Measurements from ENCODE around the gene STARD10.
A peak's percentile ranks its signal among the peaks of the same experiment; 100 is the strongest.

Gene STARD10

GRCh38 chr11:72763823-72764222, 30.0 kb downstream of the STARD10 start:
- DNase-seq (ENCODE audit: low read depth): no peak

- no peak for DNase-seq (ENCODE audit: low read depth)
Observed at GRCh38 chr11:72762641-72763304, 31.1 kb downstream of the STARD10 start.

GRCh38 chr11:72760539-72761405, 33.1 kb downstream of the STARD10 start:
- no peak for DNase-seq (ENCODE audit: low read depth)

GRCh38 chr11:72759468-72759985, 34.3 kb downstream of the STARD10 start:
- no peak for DNase-seq (ENCODE audit: low read depth)

GRCh38 chr11:72758690-72759389, 35.0 kb downstream of the STARD10 start:
- no peak for DNase-seq (ENCODE audit: low read depth)

- DNase-seq (ENCODE audit: low read depth): no peak
Observed at GRCh38 chr11:72758304-72758689, 35.5 kb downstream of the STARD10 start.

- DNase-seq (ENCODE audit: low read depth): no peak
Observed at GRCh38 chr11:72755713-72756285, 38.0 kb downstream of the STARD10 start.

GRCh38 chr11:72754544-72755155, 39.2 kb downstream of the STARD10 start:
- DNase-seq (ENCODE audit: low read depth): no peak

GRCh38 chr11:72754149-72754543, 39.7 kb downstream of the STARD10 start:
- DNase-seq (ENCODE audit: low read depth): no peak

- no peak for DNase-seq (ENCODE audit: low read depth)
Observed at GRCh38 chr11:72753341-72754148, 40.3 kb downstream of the STARD10 start.

- peak; percentile 71 for DNase-seq (ENCODE audit: low read depth)
Observed at GRCh38 chr11:72752088-72752914, 41.5 kb downstream of the STARD10 start, which contains the start of gene ARAP1. ARAP1 (minus strand) TSS chr11:72752408; CDS start chr11:72727128, 25,280 bp downstream.

- DNase-seq (ENCODE audit: low read depth): peak; percentile 6
Observed at GRCh38 chr11:72751116-72752087, 42.4 kb downstream of the STARD10 start.

GRCh38 chr11:72750556-72751115, 43.2 kb downstream of the STARD10 start:
- no peak for DNase-seq (ENCODE audit: low read depth)

- no peak for DNase-seq (ENCODE audit: low read depth)
Observed at GRCh38 chr11:72750086-72750485, 43.8 kb downstream of the STARD10 start.

GRCh38 chr11:72747289-72747855, 46.5 kb downstream of the STARD10 start:
- DNase-seq (ENCODE audit: low read depth): no peak

- no peak for DNase-seq (ENCODE audit: low read depth)
Observed at GRCh38 chr11:72746821-72747220, 47.0 kb downstream of the STARD10 start.

GRCh38 chr11:72745925-72746550, 47.8 kb downstream of the STARD10 start:
- DNase-seq (ENCODE audit: low read depth): no peak

All from activated T-helper 9 cell treated with anti-CD3 and anti-CD28 coated beads, Interleukin-2, amount 50 U/mL, for 16 hours (primary cell).